Forelimb muscle (tissue), 1 donor: ENCODE data around the gene PHF10. TPM values are rescaled to one million over a fixed set of nuclear protein-coding genes. Genes with fewer than 3 reads are reported as not detected.
A peak's percentile ranks its signal among the peaks of the same experiment; 100 is the strongest.

Experiments used
- DNase-seq: peaks from one replicate; pipeline ENCODE4 v3.0.0-alpha.2; 2013; ENCODE audit warnings: low read depth
- polyA plus RNA-seq: library from polyadenylated mRNA; unstranded; fragments of 120-200 nt; gene quantifications from one replicate; pipeline ENCODE4 v1.2.1, GENCODE V29; 2013; ENCODE audit not compliant: insufficient read length

Gene PHF10
- polyA plus RNA-seq, 1 donor = 70.8 TPM

DNA sequence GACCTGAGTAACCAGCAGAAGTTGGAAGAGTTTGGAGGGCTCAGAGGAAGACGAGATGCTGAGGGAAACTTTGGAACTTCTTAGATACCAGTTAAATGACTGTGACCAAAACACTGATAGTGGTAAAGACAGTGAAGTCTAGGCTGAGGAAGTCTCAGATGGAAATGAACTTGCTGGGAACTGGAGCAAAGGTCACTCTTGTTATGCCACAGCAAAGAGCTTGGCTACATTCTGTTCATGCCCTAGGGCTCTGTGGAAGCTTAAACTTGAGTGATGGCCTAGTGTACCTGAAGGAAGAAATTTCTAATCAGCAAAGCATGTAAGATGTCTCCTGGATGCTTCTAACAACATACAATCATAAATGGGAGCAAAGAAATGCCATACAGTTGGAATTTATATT is 47.2 kb downstream of the PHF10 start:
- no peak for DNase-seq

DNA sequence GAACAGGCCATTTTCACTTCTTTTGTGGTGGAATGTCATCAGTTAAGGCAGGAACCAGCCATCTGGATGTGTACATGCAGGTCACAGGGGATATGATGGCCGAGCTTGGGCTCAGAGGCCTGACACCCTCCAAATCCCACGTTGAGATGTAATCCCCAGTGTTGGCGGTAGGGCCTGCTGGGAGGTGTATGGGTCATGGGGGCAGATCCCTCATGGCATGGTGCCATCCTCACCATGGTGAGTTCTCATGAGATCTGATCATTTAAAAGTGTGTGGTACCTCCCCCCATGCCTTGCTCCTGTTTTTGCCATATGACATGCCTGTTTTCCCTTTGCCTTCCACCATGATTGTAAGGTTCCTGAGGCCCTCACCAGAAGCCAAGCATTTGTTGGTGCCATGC is 49.3 kb downstream of the PHF10 start:
- DNase-seq = no peak

DNA sequence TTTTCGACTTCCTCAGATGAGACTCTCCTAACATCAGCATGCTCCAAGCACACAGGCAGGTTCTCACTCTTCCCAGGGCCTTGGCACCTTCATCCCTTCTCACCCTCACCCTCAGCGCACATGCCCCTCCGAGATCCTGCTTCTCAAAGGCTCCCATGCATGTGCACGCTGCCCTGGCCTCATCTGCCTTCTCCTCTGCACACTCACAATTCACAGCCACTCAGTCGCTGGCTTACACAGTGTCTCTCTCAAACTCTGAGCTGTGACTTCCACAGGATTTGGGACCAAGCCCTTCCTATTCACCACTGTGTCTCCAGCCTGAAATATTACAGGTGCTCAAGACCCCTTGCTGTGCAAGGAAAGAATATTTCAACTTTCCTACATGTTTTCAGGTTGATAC is 52.7 kb downstream of the PHF10 start:
- no peak for DNase-seq

DNA sequence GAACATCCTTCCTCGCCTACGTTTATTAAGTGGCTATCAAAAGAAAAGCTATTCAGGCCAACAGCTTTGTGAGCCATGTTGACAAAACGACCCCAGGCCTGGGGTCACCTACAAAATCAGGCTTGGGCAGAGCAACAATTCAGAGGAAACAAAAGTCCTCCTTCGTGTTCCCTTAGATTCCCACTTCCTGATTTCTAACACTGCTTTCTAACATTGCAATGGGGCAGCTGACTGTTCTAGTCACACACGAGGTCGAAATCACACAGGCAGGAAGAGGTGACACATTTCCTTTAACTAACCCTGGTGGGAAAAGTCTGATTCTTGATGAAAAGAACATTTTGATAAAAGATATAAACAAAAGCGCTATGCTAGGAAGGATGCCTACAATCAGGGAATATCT is 54.4 kb downstream of the PHF10 start:
- DNase-seq = peak; percentile 5

DNA sequence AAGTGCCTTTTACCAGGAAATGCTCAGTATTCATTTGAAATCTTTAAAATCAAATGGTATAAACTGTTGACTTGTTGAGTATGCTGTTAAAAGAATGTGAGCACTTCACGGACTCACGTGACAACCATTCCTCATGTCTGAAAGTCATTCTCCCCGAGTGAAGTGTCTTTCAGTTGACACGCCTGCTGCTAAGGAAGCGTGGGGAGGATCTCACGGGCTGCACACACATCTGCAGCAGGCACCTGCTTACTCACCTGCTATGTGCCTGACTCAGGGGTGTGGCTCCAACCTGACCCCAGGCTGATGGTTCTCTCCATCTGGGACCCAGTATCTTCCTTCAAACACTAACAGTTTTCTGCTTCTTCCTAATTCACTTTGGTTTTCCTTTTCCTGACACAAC is 55.2 kb downstream of the PHF10 start:
- no peak for DNase-seq

DNA sequence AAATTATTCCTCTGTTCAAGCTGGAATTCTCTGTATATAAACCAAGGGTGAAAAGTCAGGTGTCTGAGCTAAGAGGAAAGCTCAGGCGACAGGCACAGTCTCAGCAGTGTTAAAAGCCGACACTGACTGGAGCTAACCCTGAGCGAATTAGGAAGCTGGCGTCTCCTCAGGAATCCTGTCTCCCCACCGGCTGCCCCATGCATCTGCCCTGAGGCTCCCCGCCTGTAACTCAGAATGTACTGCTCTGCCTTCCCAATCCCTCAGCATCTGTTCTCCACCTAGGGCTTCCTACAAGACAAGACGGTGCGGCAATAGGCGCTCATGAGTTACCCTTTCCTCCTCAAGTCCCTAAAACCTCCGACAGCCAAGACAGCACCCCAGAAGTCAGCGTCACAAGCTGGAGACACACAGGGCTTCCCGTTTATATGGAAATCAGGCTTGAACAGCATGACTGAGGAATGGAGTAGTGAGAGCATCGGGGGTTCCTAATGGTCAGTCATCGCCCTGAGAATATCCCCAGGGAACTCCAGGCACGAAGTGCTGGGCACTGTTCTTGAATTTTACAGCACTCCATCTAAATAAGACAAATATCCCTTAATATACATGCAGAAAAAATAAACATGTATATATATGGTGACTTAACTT is 56.0 kb downstream of the PHF10 start:
- DNase-seq = no peak

DNA sequence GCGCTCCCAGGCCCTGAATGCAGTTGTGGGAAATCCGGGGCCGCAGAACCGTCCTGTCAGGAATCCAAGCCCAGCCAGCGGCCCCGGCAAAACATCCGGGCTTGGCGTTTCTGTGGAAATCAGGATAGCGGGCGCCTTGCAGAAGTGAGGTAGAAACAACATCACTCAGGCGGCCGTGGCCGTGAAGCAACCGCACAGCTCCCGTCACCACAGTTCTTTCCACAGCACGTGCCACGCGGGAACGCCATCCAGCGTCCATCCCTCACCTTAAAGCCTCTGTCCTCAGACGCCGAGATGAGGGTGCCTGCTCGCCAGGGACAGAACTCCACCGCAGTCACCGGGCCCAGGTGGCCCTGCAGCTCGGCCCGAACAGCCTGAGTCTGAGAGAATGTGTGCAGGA is 56.6 kb downstream of the PHF10 start:
- no peak for DNase-seq

DNA sequence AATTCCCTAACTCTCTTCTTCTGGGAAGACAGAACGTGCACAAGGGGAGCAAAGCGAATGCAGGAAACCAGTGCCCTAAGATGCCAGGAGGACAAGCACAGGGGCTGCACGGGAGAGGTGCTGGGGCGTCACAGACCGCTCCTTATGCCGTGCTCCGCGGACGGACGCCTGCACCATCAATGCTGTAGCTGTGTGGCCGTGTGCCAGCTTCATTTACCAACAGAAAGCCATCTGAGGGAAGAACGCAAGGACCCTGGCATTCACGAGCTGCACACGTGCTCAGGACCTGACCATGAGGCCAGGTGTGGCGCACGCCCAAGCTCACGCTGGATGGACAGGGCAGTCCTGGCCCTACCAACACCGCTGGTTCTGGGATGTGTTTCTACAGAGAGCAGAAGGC is 57.9 kb downstream of the PHF10 start:
- DNase-seq = no peak

DNA sequence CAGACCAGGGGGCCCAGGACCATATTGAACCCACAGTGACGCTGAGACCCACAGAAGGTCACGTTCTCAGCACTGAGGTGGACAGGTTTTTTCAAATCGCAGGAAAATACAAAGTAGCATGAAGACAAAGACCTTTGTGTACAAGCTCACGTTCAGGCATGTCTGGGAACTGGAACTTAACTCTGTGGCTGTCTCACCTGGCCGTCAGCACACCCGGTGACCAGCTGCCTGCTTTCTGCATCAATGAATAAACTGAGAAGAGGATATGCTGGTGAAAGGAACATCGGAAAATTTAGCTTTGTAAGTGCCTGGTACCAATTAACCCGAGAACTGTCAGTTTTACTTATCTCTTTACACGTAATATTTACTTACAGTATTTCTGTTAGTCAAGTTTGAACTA is 59.0 kb downstream of the PHF10 start:
- DNase-seq = no peak

DNA sequence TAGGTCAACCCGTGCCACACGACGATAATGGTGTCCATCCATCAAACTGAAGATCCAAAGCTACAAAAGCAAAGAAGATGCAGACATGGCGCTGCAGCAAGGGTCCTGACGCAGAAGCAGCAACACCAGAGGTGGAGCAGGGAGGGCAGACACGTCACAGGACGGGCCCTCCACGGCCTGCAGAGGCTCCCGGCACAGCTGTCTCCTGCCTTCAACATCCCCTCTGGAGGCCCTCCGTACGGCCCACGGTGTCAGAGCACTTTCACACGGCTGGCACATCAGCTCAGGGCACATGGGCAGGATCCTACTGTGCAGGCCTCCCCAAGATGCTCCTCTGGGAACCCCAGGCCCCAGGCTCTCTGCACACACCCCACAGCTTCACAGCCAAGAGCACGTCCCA is 60.1 kb downstream of the PHF10 start:
- no peak for DNase-seq

DNA sequence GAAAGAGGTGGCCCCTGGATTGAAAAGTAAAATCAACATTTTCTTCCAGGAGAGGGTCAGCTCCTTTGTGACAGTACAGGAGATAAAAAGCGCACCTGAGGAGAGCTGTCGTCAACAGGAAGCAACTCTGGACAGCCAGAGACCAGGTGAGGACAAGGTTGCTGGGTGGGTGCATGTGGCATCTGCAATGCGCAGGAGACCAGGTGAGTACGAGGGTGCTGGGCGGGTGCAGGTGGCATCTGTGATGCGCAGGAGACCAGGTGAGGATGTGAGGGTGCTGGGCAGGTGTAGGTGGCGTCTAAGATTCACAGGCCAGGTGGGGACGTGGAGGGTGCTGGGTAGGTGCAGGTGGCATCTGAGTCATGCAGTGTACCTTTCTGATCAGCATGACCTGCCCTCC is 60.8 kb downstream of the PHF10 start:
- DNase-seq = no peak

DNA sequence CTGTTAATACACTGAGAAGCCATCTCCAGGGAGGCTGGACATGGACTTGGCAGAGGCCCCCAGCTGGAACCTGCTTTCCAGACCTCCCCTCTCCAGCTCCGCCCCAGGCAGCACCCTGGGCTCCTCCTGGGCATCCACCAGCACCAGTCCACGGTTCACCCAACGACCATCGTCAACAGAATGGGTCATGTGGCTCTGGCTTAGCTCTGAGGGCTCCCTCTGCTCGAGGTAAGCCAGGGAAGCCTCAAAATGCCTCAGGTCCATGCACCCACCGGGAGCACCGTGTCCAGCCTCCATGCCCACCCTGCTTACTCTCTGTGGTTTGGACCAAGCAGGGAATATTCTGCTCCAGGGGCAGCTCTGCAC is 62.9 kb downstream of the PHF10 start:
- DNase-seq = no peak

DNA sequence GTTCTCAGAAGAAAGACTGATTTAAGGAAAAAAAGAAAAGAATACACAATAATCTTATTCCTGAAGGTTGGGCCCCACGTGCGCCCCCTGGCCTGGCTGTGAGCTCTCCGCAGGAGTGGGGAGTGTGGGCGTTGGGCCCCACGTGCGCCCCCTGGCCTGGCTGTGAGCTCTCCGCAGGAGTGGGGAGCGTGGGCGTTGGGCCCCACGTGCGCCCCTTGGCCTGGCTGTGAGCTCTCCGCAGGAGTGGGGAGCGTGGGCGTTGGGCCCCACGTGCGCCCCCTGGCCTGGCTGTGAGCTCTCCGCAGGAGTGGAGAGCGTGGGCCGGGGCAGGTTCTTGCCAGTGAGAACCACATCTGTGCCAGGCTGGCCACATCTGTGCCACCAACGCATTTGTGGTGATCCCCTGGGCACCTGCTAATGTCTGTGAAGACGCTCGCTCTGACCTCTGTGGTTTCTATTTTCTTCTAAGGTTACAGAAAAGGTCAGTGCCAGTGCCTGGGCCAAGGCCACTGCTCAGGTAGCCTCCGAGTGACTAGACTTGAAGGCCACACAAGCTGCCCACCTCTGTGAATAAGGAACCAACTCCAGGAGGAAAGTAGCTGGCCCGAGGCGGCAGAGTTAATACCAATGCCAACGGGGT is 63.4 kb downstream of the PHF10 start:
- DNase-seq = no peak

DNA sequence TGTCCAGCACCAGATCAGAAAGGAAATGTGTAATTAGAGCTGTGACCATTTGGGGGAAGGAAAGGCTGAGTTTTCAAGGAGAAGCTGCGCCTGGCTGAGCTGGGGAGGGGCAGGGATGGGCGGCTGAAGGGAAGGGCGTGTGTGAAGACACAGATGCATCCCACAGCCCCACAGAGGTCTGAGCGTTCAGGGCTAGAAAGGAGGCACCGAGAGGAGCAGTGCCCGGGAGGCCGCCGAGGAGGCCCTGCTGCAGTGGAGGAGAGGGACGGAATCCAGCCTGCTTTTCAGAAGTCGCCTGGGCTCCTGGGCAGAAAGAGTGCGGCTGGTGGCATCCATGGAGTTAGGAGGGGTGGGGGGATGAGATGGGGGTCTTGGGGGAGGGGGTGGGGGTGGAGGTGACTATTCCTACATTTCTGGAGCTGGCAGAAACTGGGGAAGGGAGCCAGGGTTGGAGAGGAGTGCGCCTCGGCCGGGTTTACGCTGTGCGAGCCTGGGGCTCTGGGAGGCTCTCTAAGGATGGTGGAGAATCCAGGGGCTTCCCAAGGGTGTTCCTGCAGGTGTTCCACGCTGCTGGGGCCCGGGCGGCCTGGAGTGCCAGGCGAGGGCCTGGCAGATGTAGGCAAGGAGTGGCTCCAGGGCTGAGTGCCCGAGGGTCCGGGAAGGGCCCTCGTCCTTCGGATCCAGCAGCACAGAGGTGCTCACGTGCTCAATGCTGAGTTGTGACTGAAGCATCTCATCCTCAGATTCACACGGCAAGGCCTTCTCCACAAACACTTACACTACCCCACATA is 64.3 kb downstream of the PHF10 start:
- no peak for DNase-seq

DNA sequence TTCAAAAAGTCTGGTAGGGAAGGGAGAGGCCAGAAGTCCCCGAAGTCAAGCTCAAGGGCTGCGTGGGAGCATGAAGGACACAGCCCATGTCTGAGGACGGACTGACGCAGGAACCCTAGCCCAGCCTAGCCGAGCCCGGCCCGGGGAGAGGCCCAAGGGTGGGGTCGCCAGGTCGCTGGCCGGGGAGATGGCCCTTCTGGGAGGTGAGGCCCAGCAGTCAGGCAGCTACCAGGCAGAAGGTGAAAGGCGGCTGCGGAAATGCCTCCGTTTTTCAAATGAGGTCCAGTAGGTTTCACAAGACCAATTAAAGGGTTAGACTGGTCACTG is 67.1 kb downstream of the PHF10 start:
- DNase-seq = no peak

DNA sequence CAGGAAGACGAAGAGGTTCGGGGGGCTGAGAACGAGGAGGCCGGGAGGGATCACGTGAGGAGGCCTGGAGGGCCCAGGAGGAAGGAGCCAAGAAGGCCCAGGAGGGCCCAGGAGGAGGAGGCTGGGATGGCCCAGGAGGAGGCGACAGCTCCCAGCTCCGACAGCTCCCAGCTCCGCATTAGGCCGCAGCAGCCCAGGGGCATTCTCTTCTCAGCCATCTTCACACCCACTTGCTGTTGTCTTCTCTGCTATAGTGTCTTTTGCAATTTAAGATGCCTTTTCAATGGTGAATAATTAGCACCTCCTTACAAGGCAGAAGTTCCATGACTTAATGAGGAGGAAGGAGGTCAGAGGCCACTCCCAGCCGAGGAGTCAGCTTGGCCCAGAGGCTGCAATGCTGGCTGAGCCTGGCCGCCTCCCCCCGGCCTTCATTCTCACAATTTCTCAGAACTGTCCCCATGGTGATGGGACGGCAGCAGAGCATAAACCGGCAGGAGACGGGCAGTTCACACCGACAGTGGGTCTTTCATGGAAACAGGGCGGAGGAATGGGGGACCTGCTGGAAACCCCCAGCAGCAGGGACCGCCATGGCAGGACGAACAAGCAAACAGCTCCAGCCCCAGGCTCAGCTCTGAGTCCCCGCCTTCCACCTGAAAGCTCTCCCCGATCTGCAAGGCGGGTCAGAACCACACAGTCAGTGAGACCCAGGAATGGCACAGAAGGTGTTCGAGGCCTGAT is 67.6 kb downstream of the PHF10 start:
- DNase-seq = no peak

DNA sequence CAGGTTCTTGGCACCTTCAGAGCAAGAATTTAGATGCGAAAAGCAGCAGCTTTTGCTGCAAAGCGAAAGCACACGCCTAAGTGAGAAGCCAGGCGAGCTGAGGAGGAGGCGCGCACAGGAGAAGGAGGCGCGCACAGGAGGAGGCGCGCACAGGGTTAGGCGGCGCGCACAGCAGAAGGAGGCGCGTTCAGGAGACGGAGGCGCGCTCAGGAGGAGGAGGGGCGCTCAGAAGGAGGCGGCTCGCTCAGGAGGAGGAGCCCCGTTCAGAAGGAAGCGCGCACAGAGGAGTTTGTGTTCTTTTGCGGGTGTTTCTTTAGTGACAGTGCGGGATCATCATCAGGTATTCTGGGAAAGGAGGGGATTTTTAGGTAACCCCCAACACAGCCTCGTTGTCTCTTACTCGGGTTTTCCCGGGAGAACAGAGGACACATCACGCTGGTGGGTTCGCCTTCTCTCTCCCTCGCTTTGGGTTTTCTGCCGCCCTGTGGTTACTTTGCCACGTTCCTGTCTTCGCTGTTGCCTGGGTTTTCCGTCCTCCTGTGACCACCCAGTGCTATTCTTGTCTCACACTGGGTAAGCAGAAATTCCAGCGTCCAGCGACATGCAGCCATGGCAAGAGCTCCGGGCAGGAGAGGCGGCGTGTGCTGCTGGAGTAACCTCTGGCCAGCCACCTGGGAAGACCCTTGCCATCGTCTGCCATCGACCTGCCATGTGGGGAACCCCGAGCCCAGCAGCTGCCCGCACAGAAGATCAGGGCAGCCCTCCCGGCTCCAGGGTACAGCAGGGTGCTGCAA is 69.5 kb downstream of the PHF10 start:
- peak; percentile 29 for DNase-seq

Other genes starting within 250 kb of the PHF10 start
- gene WDR27, start 22.5 kb downstream of the PHF10 start, polyA plus RNA-seq = 42.5 TPM
- gene C6orf120, start 22.4 kb downstream of the PHF10 start, polyA plus RNA-seq = 27.2 TPM
- gene DYNLT2, start 27.1 kb upstream of the PHF10 start, polyA plus RNA-seq = 2.9 TPM
- gene ERMARD, start 27.1 kb upstream of the PHF10 start, polyA plus RNA-seq = 21.1 TPM